ENCODE measurements around the gene JAML. TPM values are rescaled to one million over a fixed set of nuclear protein-coding genes. Genes with fewer than 3 reads are reported as not detected.

Gene JAML
- total RNA-seq, 3 donors from 2014 or later, result 7.5 to 15.0 (median 7.7) TPM

DNA sequence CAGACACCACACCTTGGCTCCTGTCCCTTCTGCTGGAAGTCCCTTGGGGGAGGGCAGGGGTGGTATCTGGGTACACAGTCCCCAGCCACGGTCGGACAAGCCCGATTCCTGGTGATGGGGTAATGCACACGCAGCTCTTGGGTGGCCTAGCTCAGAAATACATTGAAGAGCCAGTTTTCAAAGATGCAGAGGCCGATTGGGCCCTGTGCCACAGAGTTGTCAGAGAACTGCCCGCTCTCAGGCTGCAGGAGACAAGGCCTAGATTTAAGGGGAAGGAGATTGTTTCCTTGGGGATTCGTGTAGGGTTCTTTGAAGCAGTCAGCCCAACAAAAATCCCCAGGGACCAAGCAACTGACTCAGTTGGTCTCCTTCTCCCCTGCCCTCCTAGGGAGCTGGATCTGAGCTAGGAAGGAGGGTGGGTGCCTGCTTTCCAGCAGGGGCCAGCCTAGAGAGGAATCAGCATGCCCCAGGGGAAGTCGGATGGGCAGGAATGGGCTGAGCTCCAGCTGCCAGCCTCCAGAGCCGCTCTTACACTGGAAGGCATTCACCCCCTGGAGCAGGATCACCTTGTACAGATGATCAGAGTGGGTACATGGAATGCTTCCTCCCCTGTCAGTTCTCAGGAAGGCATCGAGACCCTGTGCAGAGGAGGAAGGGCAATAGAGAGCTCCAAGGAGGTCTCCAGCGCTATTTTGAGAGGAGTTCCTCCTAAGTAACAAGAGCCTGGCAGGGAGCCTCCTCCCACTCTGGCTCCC is 68.9 kb downstream of the JAML start:
- TF ChIP-seq, protein P1, sequence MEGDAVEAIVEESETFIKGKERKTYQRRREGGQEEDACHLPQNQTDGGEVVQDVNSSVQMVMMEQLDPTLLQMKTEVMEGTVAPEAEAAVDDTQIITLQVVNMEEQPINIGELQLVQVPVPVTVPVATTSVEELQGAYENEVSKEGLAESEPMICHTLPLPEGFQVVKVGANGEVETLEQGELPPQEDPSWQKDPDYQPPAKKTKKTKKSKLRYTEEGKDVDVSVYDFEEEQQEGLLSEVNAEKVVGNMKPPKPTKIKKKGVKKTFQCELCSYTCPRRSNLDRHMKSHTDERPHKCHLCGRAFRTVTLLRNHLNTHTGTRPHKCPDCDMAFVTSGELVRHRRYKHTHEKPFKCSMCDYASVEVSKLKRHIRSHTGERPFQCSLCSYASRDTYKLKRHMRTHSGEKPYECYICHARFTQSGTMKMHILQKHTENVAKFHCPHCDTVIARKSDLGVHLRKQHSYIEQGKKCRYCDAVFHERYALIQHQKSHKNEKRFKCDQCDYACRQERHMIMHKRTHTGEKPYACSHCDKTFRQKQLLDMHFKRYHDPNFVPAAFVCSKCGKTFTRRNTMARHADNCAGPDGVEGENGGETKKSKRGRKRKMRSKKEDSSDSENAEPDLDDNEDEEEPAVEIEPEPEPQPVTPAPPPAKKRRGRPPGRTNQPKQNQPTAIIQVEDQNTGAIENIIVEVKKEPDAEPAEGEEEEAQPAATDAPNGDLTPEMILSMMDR (IDR thresholded peaks at IDR 0.05), result no peak
- Histone ChIP-seq H3K4me1 (ENCODE audit: low read depth) (peaks cover 13% of the 10 kb centered on the region), H3K9me3 (no peaks in the 10 kb centered on the region), H3K36me3 (ENCODE audit: low read depth) (no peaks in the 10 kb centered on the region), H3K4me3 (no peak overlapping the region)
- ATAC-seq (no peak), DNase-seq (no peak)
- intact Hi-C loops (cut with DNase I, micrococcal nuclease), result no loop called here

DNA sequence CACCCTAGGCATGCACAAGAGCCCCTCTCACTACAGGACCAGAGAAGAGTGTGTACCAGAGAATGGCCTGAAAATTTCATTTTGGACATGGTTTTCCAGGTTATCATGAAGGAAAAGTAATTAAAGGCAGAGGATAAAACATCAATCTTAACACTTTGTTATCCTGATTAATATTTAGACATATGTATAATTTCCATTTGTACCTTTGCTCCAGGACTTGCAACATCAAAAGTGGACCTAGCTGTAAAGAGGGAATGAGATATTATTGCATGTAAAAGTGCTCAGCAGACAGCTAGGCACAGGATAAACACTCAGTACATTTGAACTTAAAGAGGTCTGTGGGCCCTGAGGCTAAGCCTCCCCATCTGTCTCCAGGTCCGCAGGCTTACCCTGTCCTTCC is 70.2 kb downstream of the JAML start:
- no peak overlapping the region for H3K4me3 ChIP-seq
- no peak for DNase-seq
- peaks cover 13% of the 10 kb centered on the region for H3K4me1 ChIP-seq (ENCODE audit: low read depth)
- intact Hi-C loops (cut with DNase I, micrococcal nuclease), result no loop called here
- TF ChIP-seq, protein P1 (IDR thresholded peaks at IDR 0.05), result no peak
- no peaks in the 10 kb centered on the region for H3K36me3 ChIP-seq (ENCODE audit: low read depth)
- no peak for ATAC-seq
- H3K9me3 ChIP-seq, result no peaks in the 10 kb centered on the region

DNA sequence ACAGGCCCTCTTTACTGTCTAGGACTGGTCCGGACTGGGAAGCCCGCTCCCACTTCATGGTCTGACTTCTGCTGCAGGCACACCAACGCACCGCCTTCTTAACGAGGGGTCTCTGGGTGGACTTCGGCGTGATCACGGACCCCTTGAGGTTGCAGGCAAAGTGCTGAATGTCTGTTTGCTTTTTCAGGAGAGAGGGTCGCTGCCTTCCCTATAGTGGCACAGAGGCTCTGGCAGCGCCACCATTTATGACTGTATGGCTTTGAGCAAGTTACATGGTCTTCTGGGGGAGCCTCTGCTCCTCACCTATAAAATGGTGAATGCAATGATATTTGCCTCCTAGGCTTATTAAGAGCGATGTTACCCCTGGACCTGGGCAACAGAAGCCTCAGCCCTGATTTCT is 70.8 kb downstream of the JAML start:
- intact Hi-C loops (cut with DNase I, micrococcal nuclease), result no loop called here
- peaks cover 13% of the 10 kb centered on the region for H3K4me1 ChIP-seq (ENCODE audit: low read depth)
- H3K9me3 ChIP-seq, result no peaks in the 10 kb centered on the region
- no peak for DNase-seq
- no peak for ATAC-seq
- H3K36me3 ChIP-seq (ENCODE audit: low read depth), result no peaks in the 10 kb centered on the region
- TF ChIP-seq, protein P1 (IDR thresholded peaks at IDR 0.05), result no peak
- no peak overlapping the region for H3K4me3 ChIP-seq

DNA sequence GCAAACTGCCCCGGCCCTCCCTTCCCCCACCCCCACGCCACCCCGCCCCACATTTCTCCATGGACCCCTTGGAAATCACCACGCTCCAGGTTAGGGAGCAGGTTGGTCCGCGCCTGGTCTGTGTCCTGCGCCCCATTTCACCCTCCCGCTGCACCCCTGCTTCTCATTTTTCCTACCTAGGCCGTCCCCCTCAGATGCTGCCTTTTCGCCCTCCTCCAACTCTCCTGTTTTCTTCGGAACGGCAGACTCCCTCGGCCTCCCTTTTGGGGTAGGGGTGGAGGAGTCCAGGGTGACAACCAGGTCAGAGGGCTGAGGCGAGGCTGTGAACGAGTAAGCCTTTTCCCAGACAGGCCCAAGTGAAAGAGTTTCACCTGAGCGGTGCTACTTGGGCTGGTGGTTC is 71.3 kb downstream of the JAML start:
- H3K4me3 ChIP-seq, result no peak overlapping the region
- no peaks in the 10 kb centered on the region for H3K9me3 ChIP-seq
- no peak for ATAC-seq
- H3K36me3 ChIP-seq (ENCODE audit: low read depth), result no peaks in the 10 kb centered on the region
- intact Hi-C loops (cut with DNase I, micrococcal nuclease), result no loop called here
- TF ChIP-seq, protein P1 (IDR thresholded peaks at IDR 0.05), result no peak
- peaks cover 13% of the 10 kb centered on the region for H3K4me1 ChIP-seq (ENCODE audit: low read depth)
- DNase-seq, result no peak

DNA sequence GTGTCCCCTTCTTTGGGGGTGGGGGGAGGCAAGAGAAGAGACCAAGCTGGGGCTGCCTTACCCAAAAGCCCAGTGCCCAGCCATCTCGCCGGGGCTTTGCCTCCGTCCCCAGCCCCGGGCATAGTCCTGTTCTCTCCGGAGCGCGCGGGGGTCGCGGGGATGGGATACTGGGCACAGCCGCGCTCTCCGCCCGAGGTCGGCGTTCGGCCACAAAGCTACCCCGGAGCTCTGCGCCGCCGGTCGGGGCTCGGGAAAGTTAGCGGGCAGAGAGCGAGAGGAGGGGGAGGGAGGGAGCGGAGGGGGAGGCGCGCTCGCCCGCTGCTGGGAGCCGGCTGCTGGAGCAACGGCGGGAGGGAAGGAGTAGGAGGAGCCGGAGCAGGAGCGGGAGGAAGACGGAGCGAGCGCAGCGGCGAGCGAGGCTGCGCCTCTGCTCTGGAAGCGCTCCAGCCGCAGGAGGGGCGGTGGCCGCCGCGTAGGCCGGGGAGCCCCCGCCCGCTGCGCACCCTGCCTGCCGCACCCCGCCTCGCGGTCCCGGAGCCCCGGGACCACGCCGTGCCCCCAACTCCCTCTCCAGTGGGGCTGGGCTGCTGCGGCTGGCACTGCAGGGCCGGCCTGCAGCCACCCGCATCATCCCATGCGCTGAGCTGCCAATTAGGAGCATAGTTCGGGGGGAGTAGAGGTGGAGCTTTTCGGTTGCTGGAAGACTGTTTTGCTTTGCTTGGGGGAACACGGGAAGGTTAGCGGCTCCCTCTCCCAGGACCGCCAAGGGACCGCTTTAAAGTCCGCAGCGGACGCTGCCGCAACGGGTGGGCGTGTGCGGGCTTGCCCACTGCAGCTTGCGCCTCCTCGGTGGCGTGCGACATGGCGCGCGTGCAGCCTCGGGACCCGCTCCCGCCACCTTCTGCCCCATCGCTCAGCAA is 72.0 kb downstream of the JAML start, which contains the start of gene SCN4B:
Gene SCN4B (minus strand): TSS at position 272 of the 920 bp plus-strand sequence. CDS start 150 bp downstream, at position 122.
- H3K4me3 ChIP-seq, result no peak within 1 kb of the TSS
- TF ChIP-seq, protein P1 (IDR thresholded peaks at IDR 0.05), result no peak
- H3K9me3 ChIP-seq, result no peaks in the 10 kb centered on the region
- peaks cover 13% of the 10 kb centered on the region for H3K4me1 ChIP-seq (ENCODE audit: low read depth)
- intact Hi-C loops (cut with DNase I, micrococcal nuclease), result no loop called here
- peak in 2 of 3 donors; percentile 49 to 66 for DNase-seq
- H3K36me3 ChIP-seq (ENCODE audit: low read depth), result no peaks in the 10 kb centered on the region
- peak; percentile 78 for ATAC-seq
